Prostate gland (tissue), 2 donors: Measurements from ENCODE around the gene C14orf39.

Experiments
- POLR2AphosphoS5 ChIP-seq: sonication (generic); formaldehyde crosslinking; IDR thresholded peaks from one replicate; pipeline ENCODE4 v1.6.1; 2017; ENCODE audit warnings: antibody characterized with exemption
- TF ChIP-seq, protein P1 (sequence below), 4 experiments: fragments of 200-600 bp in 2 of 4; fragments of 450-650 bp in 2 of 4; sonication (generic) in 2 of 4; IDR thresholded peaks; 1 replicate in 3 of 4; 2 replicates in 1 of 4; pipeline ENCODE4 v1.5.1; 2016 to 2019; ENCODE audit warnings: antibody characterized with exemption in 4 of 4, mild to moderate bottlenecking in 2 of 4, moderate library complexity in 2 of 4

DNA sequence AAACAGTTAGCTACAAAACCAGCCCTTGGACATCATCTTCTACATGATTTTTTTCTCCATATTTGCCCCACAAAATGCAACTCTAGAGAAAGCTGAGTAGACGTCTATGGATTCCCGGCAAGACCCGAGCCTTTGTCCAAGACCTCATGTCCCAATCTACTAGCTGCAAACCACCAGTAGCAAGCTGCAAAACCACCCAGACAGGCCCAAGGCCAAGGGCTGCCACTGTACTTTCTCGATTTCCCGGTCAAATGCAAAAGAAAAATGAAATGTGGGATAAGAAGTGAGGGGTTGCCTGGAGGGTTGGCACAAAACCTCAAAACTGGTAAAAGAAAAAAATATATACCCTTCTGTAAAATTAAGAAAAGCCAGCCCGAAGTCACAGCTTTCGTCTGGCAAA, 20.1 kb upstream of the C14orf39 start:
- TF ChIP-seq POLR2AphosphoS5: no peak
- TF ChIP-seq, protein P1, sequence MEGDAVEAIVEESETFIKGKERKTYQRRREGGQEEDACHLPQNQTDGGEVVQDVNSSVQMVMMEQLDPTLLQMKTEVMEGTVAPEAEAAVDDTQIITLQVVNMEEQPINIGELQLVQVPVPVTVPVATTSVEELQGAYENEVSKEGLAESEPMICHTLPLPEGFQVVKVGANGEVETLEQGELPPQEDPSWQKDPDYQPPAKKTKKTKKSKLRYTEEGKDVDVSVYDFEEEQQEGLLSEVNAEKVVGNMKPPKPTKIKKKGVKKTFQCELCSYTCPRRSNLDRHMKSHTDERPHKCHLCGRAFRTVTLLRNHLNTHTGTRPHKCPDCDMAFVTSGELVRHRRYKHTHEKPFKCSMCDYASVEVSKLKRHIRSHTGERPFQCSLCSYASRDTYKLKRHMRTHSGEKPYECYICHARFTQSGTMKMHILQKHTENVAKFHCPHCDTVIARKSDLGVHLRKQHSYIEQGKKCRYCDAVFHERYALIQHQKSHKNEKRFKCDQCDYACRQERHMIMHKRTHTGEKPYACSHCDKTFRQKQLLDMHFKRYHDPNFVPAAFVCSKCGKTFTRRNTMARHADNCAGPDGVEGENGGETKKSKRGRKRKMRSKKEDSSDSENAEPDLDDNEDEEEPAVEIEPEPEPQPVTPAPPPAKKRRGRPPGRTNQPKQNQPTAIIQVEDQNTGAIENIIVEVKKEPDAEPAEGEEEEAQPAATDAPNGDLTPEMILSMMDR (IDR thresholded peaks at IDR 0.05): no peak
